HG03060 (cell line): ENCODE measurements around the gene PHLPP1.

Experiments used
- ATAC-seq: cut with Tn5 transposase; IDR thresholded peaks from one replicate; pipeline ENCODE4 v1.9.1; 2021; ENCODE audit warnings: low read depth, moderate number of reproducible peaks; ENCODE audit not compliant: unreplicated experiment

Gene PHLPP1

GRCh38 chr18:62841405-62841804 is 126.1 kb downstream of the PHLPP1 start:
- no peak for ATAC-seq

GRCh38 chr18:62842898-62843297 is 127.6 kb downstream of the PHLPP1 start:
- ATAC-seq: no peak

GRCh38 chr18:62844850-62845643 is 129.7 kb downstream of the PHLPP1 start:
- peak; percentile 63 for ATAC-seq

GRCh38 chr18:62846313-62846712 is 131.0 kb downstream of the PHLPP1 start:
- ATAC-seq: no peak

- ATAC-seq: no peak
Observed at GRCh38 chr18:62847081-62847480, 131.7 kb downstream of the PHLPP1 start.

GRCh38 chr18:62848946-62849345 is 133.6 kb downstream of the PHLPP1 start:
- ATAC-seq: no peak

GRCh38 chr18:62850619-62851306 is 135.4 kb downstream of the PHLPP1 start:
- ATAC-seq: no peak

GRCh38 chr18:62852851-62853250 is 137.5 kb downstream of the PHLPP1 start:
- no peak for ATAC-seq

GRCh38 chr18:62856294-62856693 is 141.0 kb downstream of the PHLPP1 start:
- no peak for ATAC-seq

- no peak for ATAC-seq
Observed at GRCh38 chr18:62857263-62857976, 142.1 kb downstream of the PHLPP1 start.

- ATAC-seq: no peak
Observed at GRCh38 chr18:62860062-62860461, 144.7 kb downstream of the PHLPP1 start.

- ATAC-seq: no peak
Observed at GRCh38 chr18:62862466-62862865, 147.1 kb downstream of the PHLPP1 start.

- no peak for ATAC-seq
Observed at GRCh38 chr18:62863579-62864001, 148.2 kb downstream of the PHLPP1 start.

GRCh38 chr18:62865498-62865897 is 150.2 kb downstream of the PHLPP1 start:
- no peak for ATAC-seq

GRCh38 chr18:62867534-62867933 is 152.2 kb downstream of the PHLPP1 start:
- no peak for ATAC-seq

GRCh38 chr18:62868645-62869044 is 153.3 kb downstream of the PHLPP1 start:
- no peak for ATAC-seq

- no peak for ATAC-seq
Observed at GRCh38 chr18:62870643-62871042, 155.3 kb downstream of the PHLPP1 start.

- no peak for ATAC-seq
Observed at GRCh38 chr18:62875323-62875722, 160.0 kb downstream of the PHLPP1 start.

- ATAC-seq: no peak
Observed at GRCh38 chr18:62876111-62876510, 160.8 kb downstream of the PHLPP1 start.

- ATAC-seq: no peak
Observed at GRCh38 chr18:62876828-62877227, 161.5 kb downstream of the PHLPP1 start.
